ENCODE measurements around the gene GBA2.
A peak's percentile ranks its signal among the peaks of the same experiment; 100 is the strongest.

The GBA2 gene

GRCh38 chr9:35689542-35690293 lies 59.3 kb downstream of the GBA2 start, which contains the start of gene TPM2:
TPM2 (minus strand) TSS chr9:35689925; CDS start chr9:35689817, 108 bp downstream.
- DNase-seq = no peak

- peak; percentile 36 for DNase-seq
Measured at GRCh38 chr9:35688558-35689541, 60.2 kb downstream of the GBA2 start.

GRCh38 chr9:35687972-35688557 lies 61.0 kb downstream of the GBA2 start:
- no peak for DNase-seq

DNA sequence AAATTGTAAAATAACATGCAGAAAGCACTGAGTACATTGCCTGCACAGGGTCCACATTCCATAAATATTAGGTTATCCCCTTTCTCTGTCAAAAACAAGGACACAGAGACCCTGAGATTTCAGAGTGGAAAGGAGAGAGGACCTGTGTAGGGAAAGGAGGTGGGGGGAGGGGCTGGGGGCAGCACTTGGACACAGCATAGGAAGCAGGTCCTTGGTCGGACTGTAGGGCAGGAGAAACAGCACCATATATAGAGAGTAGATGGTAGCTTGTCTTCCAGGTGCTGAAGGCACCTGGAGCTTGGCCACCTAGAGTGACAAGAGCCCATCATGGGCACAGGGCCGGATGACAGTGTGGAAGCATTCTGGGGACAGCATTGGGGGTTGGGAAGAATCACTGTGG lies 61.7 kb downstream of the GBA2 start:
- no peak for DNase-seq

Data from OCI-M1 (cell line).